Measurements from ENCODE around the gene SLC34A2. TPM values are rescaled to one million over a fixed set of nuclear protein-coding genes. Genes with fewer than 3 reads are reported as not detected.
"Not testable (repeated sequence)": the region's sequence is repeated elsewhere in the genome, so short reads cannot be mapped to it uniquely, and the experiment has no call there.

The SLC34A2 gene, protein sequence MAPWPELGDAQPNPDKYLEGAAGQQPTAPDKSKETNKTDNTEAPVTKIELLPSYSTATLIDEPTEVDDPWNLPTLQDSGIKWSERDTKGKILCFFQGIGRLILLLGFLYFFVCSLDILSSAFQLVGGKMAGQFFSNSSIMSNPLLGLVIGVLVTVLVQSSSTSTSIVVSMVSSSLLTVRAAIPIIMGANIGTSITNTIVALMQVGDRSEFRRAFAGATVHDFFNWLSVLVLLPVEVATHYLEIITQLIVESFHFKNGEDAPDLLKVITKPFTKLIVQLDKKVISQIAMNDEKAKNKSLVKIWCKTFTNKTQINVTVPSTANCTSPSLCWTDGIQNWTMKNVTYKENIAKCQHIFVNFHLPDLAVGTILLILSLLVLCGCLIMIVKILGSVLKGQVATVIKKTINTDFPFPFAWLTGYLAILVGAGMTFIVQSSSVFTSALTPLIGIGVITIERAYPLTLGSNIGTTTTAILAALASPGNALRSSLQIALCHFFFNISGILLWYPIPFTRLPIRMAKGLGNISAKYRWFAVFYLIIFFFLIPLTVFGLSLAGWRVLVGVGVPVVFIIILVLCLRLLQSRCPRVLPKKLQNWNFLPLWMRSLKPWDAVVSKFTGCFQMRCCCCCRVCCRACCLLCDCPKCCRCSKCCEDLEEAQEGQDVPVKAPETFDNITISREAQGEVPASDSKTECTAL
- total RNA-seq: 1 to 10 TPM in 1 of 2 donors, not detected in 1; 3.3 TPM

DNA sequence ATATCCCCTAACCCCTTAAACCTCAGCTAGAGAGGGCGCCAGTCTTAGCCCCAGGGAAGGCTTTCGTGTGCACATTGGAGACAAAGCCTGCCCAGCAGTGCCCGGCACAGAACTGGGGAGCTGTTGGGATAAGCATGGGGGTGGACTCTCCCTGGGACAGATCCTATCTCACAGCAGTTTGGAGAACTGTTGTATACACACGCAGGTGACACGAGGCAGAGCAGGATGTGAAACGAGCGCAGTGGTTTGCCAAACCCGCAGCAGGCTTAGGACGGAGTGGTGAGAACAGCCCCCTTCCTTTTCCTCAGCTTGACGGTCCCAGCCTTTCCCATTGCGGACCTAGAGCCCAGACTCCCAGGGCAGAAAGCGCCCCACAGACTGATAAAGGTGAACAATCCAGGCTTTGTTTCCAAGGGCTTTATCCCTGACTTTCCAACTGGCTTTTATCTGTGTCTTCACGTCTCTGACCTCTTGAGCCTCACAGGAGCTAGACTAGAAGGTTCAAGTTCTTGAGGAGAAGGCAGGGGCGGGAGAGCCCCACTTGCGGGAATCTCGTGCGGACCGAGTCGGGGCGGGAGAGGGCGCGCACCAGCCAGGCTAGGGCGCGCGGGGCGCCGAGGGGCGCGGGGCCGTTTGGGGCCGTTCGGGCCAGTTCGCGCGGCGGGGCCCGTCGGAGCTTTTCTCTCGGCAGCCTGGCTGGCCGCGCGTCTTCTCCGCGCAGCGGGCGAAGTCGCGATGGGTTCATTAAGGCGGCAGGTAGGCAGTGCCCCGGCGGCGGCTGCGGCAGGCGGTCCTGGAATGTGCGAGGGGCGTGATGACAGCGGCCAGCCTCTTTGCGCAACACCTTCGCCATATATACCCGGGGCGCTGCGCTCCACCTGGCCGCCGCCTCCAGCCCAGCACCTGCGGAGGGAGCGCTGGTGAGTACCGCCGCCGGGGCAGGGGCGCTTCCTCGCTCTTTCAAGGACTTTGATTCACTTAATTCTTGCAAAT is at the start of gene SLC34A2:
SLC34A2 (plus strand) TSS at position 881 of the 993 bp plus-strand sequence. CDS start 6,650 bp downstream, outside the sequence.
- H3K9ac ChIP-seq (ENCODE audit: low read depth in 2 of 2, low read length in 2 of 2): no peak within 1 kb of the TSS
- TF ChIP-seq, protein P1, sequence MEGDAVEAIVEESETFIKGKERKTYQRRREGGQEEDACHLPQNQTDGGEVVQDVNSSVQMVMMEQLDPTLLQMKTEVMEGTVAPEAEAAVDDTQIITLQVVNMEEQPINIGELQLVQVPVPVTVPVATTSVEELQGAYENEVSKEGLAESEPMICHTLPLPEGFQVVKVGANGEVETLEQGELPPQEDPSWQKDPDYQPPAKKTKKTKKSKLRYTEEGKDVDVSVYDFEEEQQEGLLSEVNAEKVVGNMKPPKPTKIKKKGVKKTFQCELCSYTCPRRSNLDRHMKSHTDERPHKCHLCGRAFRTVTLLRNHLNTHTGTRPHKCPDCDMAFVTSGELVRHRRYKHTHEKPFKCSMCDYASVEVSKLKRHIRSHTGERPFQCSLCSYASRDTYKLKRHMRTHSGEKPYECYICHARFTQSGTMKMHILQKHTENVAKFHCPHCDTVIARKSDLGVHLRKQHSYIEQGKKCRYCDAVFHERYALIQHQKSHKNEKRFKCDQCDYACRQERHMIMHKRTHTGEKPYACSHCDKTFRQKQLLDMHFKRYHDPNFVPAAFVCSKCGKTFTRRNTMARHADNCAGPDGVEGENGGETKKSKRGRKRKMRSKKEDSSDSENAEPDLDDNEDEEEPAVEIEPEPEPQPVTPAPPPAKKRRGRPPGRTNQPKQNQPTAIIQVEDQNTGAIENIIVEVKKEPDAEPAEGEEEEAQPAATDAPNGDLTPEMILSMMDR (IDR thresholded peaks at IDR 0.05): no peak
- no peak for DNase-seq
- intact Hi-C loops (cut with DNase I): no loop called here
- no peaks in the 10 kb centered on the region for H3K9me3 ChIP-seq
- H3K36me3 ChIP-seq: no peaks in the 10 kb centered on the region
- peaks cover 23% of the 10 kb centered on the region for H3K27me3 ChIP-seq
- H3K4me3 ChIP-seq: no peak within 1 kb of the TSS
- H3K27ac ChIP-seq: no peak within 1 kb of the TSS
- H3K4me1 ChIP-seq: no peaks in the 10 kb centered on the region

DNA sequence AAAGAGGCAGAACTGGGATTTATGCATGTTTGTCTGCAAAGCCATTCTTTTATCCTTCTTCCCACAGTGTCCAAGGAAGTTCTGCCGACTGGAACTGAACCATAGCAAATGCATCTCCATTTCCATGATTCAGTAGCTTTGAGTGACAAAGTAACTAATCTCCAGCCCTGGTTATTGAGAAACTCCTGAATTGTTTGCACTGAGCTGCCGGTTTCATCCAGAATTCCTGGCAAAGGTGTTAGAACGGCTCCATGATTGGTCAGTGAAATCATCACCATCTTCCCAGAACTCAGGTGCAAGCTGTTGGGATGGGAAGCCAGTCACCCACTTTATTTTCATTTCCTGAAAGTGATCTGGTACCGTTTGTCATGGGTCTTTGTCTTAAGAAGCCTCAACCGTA is 47.0 kb upstream of the SLC34A2 start:
- TF ChIP-seq, protein P1 (IDR thresholded peaks at IDR 0.05): no peak
- intact Hi-C loops (cut with DNase I): no loop called here

DNA sequence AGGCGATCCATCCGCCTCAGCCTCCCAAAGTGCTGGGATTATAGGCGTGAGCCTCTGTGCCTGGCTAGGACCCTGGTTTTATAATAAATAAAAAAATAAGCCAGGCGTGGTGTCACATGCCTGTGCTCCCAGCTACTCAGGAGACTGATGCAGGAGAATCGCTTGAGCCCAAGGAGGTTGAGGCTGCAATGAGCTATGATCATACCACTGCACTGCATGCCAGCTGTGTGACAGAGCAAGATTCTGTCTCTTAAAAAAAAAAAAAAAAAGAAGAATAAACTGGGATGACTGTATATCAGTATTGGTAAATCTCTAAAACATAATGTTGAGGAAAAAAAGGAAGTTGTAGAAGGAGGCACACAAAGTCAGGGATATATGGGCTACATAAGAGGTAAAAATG is 45.7 kb upstream of the SLC34A2 start:
- intact Hi-C loops (cut with DNase I): no loop called here

More for the DNA sequence above, 47.0 kb upstream of the SLC34A2 start:
- no peaks in the 10 kb centered on the region for H3K9me3 ChIP-seq
- H3K36me3 ChIP-seq: no peaks in the 10 kb centered on the region
- DNase-seq: no peak
- no peak overlapping the region for H3K4me3 ChIP-seq
- no peak overlapping the region for H3K9ac ChIP-seq (ENCODE audit: low read depth in 2 of 2, low read length in 2 of 2)
- H3K27ac ChIP-seq: no peak overlapping the region
- H3K4me1 ChIP-seq: no peaks in the 10 kb centered on the region
- no peaks in the 10 kb centered on the region for H3K27me3 ChIP-seq

DNA sequence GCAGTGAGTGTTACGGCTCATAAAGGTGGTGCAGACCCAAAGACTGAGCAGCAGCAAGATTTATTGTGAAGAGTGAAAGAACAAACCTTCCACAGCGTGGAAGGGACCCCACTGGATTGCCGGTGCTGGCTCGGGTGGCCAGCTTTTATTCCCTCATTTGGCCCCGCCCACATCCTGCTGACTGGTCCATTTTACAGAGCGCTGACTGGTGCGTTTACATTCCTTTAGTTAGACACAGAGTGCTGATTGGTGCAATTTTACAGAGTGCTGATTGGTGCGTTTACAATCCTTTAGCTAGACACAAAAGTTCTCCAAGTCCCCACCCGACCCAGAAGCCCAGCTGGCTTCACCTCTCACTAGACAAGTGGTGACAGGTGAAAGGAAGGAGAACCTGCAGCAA is 42.0 kb upstream of the SLC34A2 start:
- H3K36me3 ChIP-seq; DNase-seq; H3K27me3 ChIP-seq; H3K9me3 ChIP-seq; H3K4me1 ChIP-seq; H3K4me3 ChIP-seq; H3K27ac ChIP-seq; intact Hi-C loops (cut with DNase I); H3K9ac ChIP-seq (ENCODE audit: low read depth in 2 of 2, low read length in 2 of 2): not testable (repeated sequence)

More for the DNA sequence above, 45.7 kb upstream of the SLC34A2 start:
- TF ChIP-seq, protein P1 (IDR thresholded peaks at IDR 0.05): no peak
- Histone ChIP-seq H3K36me3 (no peaks in the 10 kb centered on the region), H3K9ac (ENCODE audit: low read depth in 2 of 2, low read length in 2 of 2) (no peak overlapping the region), H3K27ac (no peak overlapping the region), H3K9me3 (no peaks in the 10 kb centered on the region), H3K27me3 (no peaks in the 10 kb centered on the region), H3K4me3 (no peak overlapping the region), H3K4me1 (no peaks in the 10 kb centered on the region)
- no peak for DNase-seq

DNA sequence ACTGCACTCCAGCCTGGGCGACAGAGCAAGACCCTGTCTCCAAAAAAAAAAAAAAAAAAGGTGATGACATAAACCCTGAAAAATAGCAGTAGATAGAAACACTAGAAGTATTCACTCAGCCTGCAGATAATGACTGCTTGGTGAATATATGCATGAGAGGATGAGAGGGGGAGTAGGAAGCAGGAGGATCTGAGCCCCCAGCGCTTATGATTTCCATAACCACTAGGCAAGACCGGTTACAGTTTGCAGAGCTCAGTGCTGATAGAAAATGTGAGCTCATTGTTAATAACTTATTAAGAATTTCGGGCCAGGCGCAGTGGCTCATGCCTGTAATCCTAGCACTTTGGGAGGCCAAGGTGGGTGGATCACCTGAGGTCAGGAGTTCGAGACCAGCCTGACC is 40.8 kb upstream of the SLC34A2 start:
- Histone ChIP-seq H3K4me1 (no peaks in the 10 kb centered on the region), H3K4me3 (no peak overlapping the region), H3K9ac (ENCODE audit: low read depth in 2 of 2, low read length in 2 of 2) (no peak overlapping the region), H3K36me3 (no peaks in the 10 kb centered on the region), H3K27me3 (no peaks in the 10 kb centered on the region), H3K27ac (no peak overlapping the region), H3K9me3 (no peaks in the 10 kb centered on the region)
- no peak for DNase-seq
- intact Hi-C loops (cut with DNase I): no loop called here
- TF ChIP-seq, protein P1 (IDR thresholded peaks at IDR 0.05): no peak
